H7 (cell line): Measurements from ENCODE around the gene TTC39A. TPM values are rescaled to one million over a fixed set of nuclear protein-coding genes. Genes with fewer than 3 reads are reported as not detected.

Experiments
- DNase-seq: peaks from one replicate; pipeline ENCODE4 v3.0.0; 2012
- H3K27me3 ChIP-seq: 2 replicates; pipeline ENCODE4 v1.6.0; 2011; ENCODE audit warnings: mild to moderate bottlenecking, low read length; ENCODE audit not compliant: control insufficient read depth, insufficient read depth
- H3K36me3 ChIP-seq: replicated peaks from 2 replicates; pipeline ENCODE4 v1.5.1; 2011; ENCODE audit warnings: low read length; ENCODE audit not compliant: control insufficient read depth, insufficient read depth
- H3K4me3 ChIP-seq: 2 replicates; pipeline ENCODE4 v1.5.1; 2011; ENCODE audit warnings: low read depth, mild to moderate bottlenecking, control low read depth, low read length, moderate library complexity; ENCODE audit not compliant: insufficient read depth
- total RNA-seq: library from RNA; depleted of rRNA; stranded (reverse); fragments of >200 nt; shearing (Covaris generic); gene quantifications from 2 replicates; pipeline ENCODE4 v1.2.3, GENCODE V29; 2014; rRNA removed

The TTC39A gene
- 11.6 and 12.3 TPM in 2 replicates for total RNA-seq

GRCh38 chr1:51330331-51331201 is at the start of gene TTC39A:
Gene TTC39A, minus strand, starts transcription at chr1:51330562. Its CDS starts 85 bp downstream, at chr1:51330477.
- Histone ChIP-seq H3K27me3 (peaks cover 16% of the 10 kb centered on the region), H3K36me3 (no peaks in the 10 kb centered on the region), H3K4me3 (peak within 1 kb of the TSS; percentile 59)
- peak; percentile 86 for DNase-seq

GRCh38 chr1:51378871-51379270 is 48.5 kb upstream of the TTC39A start:
- H3K4me3 ChIP-seq, result no peak overlapping the region
- DNase-seq, result no peak
- H3K36me3 ChIP-seq, result no peaks in the 10 kb centered on the region
- no peaks in the 10 kb centered on the region for H3K27me3 ChIP-seq

- no peaks in the 10 kb centered on the region for H3K27me3 ChIP-seq
- H3K36me3 ChIP-seq, result 0 out of 2 replicates have a peak, but pooled peaks cover 2% of the 10 kb centered on the region
- no peak for DNase-seq
- no peak overlapping the region for H3K4me3 ChIP-seq
These were observed 43.5 kb upstream of the TTC39A start for GRCh38 chr1:51373898-51374297.

- Histone ChIP-seq H3K27me3 (no peaks in the 10 kb centered on the region), H3K4me3 (no peak overlapping the region), H3K36me3 (0 out of 2 replicates have a peak, but pooled peaks cover 2% of the 10 kb centered on the region)
- no peak for DNase-seq
These were observed 42.2 kb upstream of the TTC39A start for GRCh38 chr1:51372561-51372960.

- no peak for DNase-seq
- no peak overlapping the region for H3K4me3 ChIP-seq
- H3K27me3 ChIP-seq, result no peaks in the 10 kb centered on the region
- H3K36me3 ChIP-seq, result 0 out of 2 replicates have a peak, but pooled peaks cover 2% of the 10 kb centered on the region
These were observed 38.8 kb upstream of the TTC39A start for GRCh38 chr1:51369171-51369570.

- Histone ChIP-seq H3K27me3 (no peaks in the 10 kb centered on the region), H3K36me3 (no peaks in the 10 kb centered on the region), H3K4me3 (no peak overlapping the region)
- no peak for DNase-seq
These were observed 35.4 kb upstream of the TTC39A start for GRCh38 chr1:51365774-51366173.

- Histone ChIP-seq H3K36me3 (no peaks in the 10 kb centered on the region; the same call in 1 of the 2 replicates), H3K4me3 (no peak overlapping the region), H3K27me3 (no peaks in the 10 kb centered on the region)
- no peak for DNase-seq
These were observed 29.5 kb upstream of the TTC39A start for GRCh38 chr1:51359879-51360278.

- Histone ChIP-seq H3K36me3 (no peaks in the 10 kb centered on the region; the same call in 1 of the 2 replicates), H3K4me3 (no peak overlapping the region), H3K27me3 (no peaks in the 10 kb centered on the region)
- no peak for DNase-seq
These were observed 25.0 kb upstream of the TTC39A start for GRCh38 chr1:51355382-51355781.

- no peaks in the 10 kb centered on the region; the same call in 1 of the 2 replicates for H3K36me3 ChIP-seq
These were observed 24.1 kb upstream of the TTC39A start for GRCh38 chr1:51354416-51354815.

GRCh38 chr1:51351907-51352306 is 21.5 kb upstream of the TTC39A start:
- DNase-seq, result no peak
- H3K4me3 ChIP-seq, result no peak overlapping the region
- H3K27me3 ChIP-seq, result no peaks in the 10 kb centered on the region
- H3K36me3 ChIP-seq, result no peaks in the 10 kb centered on the region

More at GRCh38 chr1:51354416-51354815, 24.1 kb upstream of the TTC39A start:
- H3K27me3 ChIP-seq, result no peaks in the 10 kb centered on the region
- no peak for DNase-seq
- no peak overlapping the region for H3K4me3 ChIP-seq

- Histone ChIP-seq H3K27me3 (peaks cover 6% of the 10 kb centered on the region; the same call in 1 of the 2 replicates), H3K4me3 (no peak overlapping the region), H3K36me3 (no peaks in the 10 kb centered on the region)
- DNase-seq, result no peak
These were observed 19.5 kb upstream of the TTC39A start for GRCh38 chr1:51349862-51350261.

GRCh38 chr1:51348147-51348527 is 17.8 kb upstream of the TTC39A start:
- DNase-seq, result no peak
- H3K36me3 ChIP-seq, result no peaks in the 10 kb centered on the region

GRCh38 chr1:51347398-51348146 is 17.2 kb upstream of the TTC39A start:
- Histone ChIP-seq H3K27me3 (peaks cover 26% of the 10 kb centered on the region), H3K4me3 (no peak overlapping the region), H3K36me3 (no peaks in the 10 kb centered on the region)
- no peak for DNase-seq

More at GRCh38 chr1:51348147-51348527, 17.8 kb upstream of the TTC39A start:
- Histone ChIP-seq H3K27me3 (peaks cover 23% of the 10 kb centered on the region), H3K4me3 (no peak overlapping the region)

GRCh38 chr1:51346086-51346942 is 16.0 kb upstream of the TTC39A start:
- Histone ChIP-seq H3K4me3 (no peak overlapping the region), H3K36me3 (no peaks in the 10 kb centered on the region), H3K27me3 (peaks cover 26% of the 10 kb centered on the region)
- DNase-seq, result no peak
